Stimulated activated CD4-positive, alpha-beta T cell treated with anti-CD3 and anti-CD28 coated beads, Interleukin-4, amount 100 ng/mL, for 24 hours (primary cell): ENCODE measurements around the gene PDE11A.

Experiments used
- DNase-seq: peaks from one replicate; pipeline ENCODE4 v3.0.0-alpha.2; 2020

The PDE11A gene

GRCh38 chr2:177617849-177618248, 454.7 kb downstream of the PDE11A start:
- DNase-seq: no peak

GRCh38 chr2:177616731-177617130, 455.8 kb downstream of the PDE11A start:
- no peak for DNase-seq

GRCh38 chr2:177616066-177616465, 456.5 kb downstream of the PDE11A start:
- no peak for DNase-seq

- no peak for DNase-seq
These were observed 459.9 kb downstream of the PDE11A start for GRCh38 chr2:177612659-177613058.

GRCh38 chr2:177611310-177611886, 461.2 kb downstream of the PDE11A start:
- no peak for DNase-seq

GRCh38 chr2:177610813-177611212, 461.8 kb downstream of the PDE11A start:
- no peak for DNase-seq

GRCh38 chr2:177606636-177607035, 465.9 kb downstream of the PDE11A start:
- DNase-seq: no peak

GRCh38 chr2:177604271-177605065, 468.1 kb downstream of the PDE11A start:
- DNase-seq: no peak

GRCh38 chr2:177603768-177604167, 468.8 kb downstream of the PDE11A start:
- no peak for DNase-seq

GRCh38 chr2:177603181-177603580, 469.4 kb downstream of the PDE11A start:
- no peak for DNase-seq

- DNase-seq: no peak
These were observed 469.9 kb downstream of the PDE11A start for GRCh38 chr2:177602611-177603164.

- no peak for DNase-seq
These were observed 471.7 kb downstream of the PDE11A start for GRCh38 chr2:177600917-177601316.

GRCh38 chr2:177599956-177600355, 472.6 kb downstream of the PDE11A start:
- no peak for DNase-seq

- no peak for DNase-seq
These were observed 473.4 kb downstream of the PDE11A start for GRCh38 chr2:177599139-177599688.

- no peak for DNase-seq
These were observed 474.0 kb downstream of the PDE11A start for GRCh38 chr2:177598326-177599138.

- no peak for DNase-seq
These were observed 474.8 kb downstream of the PDE11A start for GRCh38 chr2:177597759-177598158.

GRCh38 chr2:177596866-177597265, 475.7 kb downstream of the PDE11A start:
- no peak for DNase-seq

GRCh38 chr2:177595126-177595845, 477.3 kb downstream of the PDE11A start:
- no peak for DNase-seq

GRCh38 chr2:177593402-177593801, 479.2 kb downstream of the PDE11A start:
- DNase-seq: no peak

GRCh38 chr2:177592945-177593344, 479.6 kb downstream of the PDE11A start:
- no peak for DNase-seq

- DNase-seq: no peak
These were observed 480.2 kb downstream of the PDE11A start for GRCh38 chr2:177592397-177592796.

GRCh38 chr2:177589186-177589585, 483.4 kb downstream of the PDE11A start:
- no peak for DNase-seq
